ENCODE measurements around the gene ARL15. TPM values are rescaled to one million over a fixed set of nuclear protein-coding genes. Genes with fewer than 3 reads are reported as not detected.

Gene ARL15
- total RNA-seq, 1 donor from 2014 or later = 20.2 TPM

DNA sequence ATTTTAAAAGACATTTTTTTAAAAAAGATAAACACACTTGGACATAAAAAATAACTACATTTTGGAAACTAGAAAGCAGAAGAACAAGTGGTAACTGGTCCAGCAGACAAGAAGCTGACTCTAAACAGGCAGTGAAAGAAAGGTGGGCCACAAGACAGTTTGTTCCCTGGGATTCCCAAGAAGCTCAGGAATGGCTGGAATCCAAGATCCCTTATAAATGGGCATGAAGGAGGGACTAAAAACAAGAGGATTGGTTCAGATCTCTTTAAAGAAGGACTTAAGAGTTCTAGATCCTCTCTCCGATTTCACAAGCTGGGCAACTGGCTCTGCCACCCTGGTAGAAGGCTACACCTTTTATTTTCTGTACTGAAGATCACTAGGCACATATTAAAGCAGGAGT lies 102.8 kb downstream of the ARL15 start:
- DNase-seq (ENCODE audit: low spot score) = no peak

DNA sequence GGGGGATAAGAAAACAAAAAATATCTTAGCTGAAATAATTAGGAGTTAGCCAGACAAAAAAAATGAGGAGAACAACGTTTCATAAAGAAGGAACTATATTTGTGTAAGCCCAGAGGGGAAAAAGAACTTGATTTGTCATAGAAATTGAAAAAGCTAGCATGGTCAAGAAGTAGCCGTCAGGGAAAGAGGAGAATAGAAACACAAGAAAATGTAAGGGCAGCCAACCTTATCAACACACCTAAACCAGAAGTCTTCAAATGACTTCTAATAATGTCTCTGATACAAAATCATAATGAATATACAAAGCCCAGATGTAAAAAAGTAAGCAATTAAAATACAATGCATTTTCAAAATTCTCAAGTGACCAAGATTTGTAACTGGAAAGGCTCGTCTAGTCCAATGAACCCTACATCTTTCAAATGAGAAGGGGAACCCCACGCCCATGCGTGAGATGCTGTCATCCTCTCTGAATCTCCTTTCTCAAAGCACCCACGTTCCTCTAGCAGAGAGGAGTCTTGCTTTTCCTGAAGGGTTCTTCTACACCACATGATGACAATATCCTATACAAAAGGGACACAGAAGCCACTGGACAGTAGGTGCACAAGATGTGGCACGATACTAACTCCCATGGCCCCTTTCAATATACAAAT lies 103.7 kb downstream of the ARL15 start:
- DNase-seq (ENCODE audit: low spot score) = no peak

DNA sequence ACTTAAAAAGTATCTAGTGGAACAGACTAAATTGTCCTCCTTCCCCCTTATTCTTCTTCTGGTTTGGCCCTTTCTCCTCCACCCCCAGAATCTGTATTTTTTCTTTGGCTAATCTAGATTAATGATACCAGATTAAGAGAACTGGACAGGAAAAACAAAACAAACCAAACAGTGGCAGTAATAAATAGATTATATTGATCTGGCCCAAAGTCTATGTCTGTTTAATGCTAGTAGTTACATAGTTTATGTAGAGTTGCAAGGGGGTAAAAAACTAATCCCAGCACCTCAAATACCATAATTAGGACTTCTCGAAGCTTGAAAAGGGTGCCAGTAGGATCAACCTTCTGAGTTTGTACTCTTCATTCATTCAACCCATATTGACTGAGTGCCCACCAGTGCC lies 104.5 kb downstream of the ARL15 start:
- no peak for DNase-seq (ENCODE audit: low spot score)

DNA sequence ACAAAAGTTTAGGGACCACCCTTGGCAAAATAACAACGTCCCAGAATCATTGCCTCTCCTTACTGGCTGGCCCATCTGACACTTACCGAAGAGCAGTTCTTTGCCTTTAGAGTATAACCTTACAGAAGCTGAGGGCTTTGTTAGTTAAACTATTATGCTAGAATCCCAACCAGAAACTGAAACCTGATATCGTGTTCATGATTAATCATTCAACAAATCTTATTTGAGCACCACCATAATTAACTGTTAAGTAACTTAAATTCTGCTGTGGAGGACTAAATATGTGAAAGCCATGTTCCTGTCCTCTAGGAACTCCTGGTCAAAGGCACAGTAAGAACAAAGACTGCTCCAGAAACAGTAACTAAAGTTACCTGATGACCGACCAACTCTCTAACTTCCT lies 104.9 kb downstream of the ARL15 start:
- no peak for DNase-seq (ENCODE audit: low spot score)

DNA sequence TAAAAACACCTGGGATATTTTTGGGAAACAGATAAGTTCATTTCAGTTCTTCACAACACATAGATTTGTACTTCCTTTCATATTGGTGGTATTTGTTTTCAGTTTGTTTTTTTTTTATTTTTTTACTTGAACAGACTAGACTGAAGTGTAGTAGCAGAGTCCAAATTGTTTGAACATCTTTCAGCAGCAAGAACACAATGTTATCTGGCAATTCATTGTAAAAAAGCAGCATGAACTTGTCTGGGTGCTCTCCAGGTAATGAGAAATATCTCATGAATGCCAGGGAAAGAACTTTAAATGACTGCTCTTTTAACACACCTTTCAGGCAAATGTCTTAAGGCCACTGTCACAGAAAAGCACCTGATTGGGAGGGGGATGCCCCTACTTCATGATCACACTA lies 113.4 kb downstream of the ARL15 start:
- no peak for DNase-seq (ENCODE audit: low spot score)

DNA sequence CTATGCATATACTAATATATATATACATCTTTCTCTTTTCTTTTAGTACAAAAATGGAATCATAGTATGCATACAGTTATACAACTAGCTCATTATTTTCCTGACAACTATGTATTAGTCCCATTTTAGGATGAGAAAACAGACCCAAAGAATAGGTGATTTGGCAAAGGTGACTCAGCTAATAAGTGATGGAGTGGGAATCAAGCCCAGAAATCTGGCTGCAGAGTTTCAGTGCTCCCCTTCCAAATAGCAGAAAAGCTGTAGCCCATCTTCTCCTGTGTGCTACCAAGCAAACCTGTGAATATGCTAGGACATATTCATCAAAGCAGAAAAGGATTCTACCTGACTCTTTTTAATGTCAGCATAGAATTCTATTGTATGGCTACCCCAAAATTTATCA lies 114.7 kb downstream of the ARL15 start:
- DNase-seq (ENCODE audit: low spot score) = no peak

DNA sequence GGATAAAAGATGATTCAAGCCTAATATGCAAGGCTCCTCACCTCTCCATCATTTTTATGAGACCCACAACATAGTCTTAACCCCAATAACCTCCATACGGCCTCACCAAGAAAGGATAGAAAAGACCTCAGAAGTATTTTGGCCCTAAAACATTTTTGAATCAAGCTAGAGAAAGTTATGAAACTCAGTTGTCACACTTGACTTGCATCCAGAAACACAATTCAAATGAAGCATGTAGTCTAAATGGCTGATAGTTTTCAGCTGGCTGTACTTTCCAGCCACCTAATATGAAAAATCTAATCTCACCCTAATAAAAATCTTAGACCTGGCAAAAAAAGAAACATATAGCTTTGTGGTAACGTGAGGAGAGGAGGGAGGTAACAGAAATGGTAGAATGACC lies 116.1 kb downstream of the ARL15 start:
- DNase-seq (ENCODE audit: low spot score) = peak; percentile 87

DNA sequence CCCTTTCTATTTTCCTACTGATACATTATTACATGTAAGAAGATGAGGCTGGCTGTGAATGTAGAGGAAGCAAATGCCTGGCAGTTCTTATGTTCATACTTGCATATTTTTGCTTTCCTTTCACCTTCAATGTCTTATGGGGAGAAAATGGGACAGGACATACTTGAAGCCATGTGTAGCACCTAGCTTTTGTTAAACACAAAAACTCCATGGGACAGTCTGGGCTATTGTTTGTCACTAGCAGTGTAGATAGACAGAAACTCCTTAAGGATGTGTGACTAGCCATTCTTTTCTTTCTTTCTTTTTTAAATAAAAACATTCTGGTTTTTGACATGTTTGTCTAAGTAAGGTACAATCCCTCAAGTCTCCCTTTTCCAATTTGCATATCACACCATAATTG lies 122.7 kb downstream of the ARL15 start:
- no peak for DNase-seq (ENCODE audit: low spot score)

DNA sequence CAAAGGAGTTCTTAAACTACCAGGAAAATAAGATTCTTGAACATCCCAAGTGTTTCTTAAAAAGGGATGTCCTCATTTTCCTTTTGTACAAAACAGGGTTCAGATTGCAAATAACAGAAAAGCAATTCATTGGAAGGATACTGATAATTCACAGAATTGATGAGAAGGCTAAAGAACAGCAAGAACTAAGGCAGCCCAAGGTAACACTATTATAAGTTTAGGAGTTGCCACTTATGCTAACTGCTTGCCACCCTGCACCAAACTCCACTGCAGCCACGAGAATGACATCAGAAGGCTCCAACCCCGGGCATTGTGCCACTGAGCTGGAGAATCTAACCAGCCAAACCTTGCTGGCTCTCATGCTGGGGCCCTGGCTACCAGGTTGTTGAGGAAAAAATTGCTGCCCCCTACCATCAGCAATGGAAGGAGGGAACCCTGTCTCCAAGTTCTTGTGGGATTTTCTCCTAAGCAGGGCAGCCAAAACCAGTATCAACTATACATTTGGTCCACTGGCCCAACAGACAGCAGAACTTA lies 123.4 kb downstream of the ARL15 start:
- no peak for DNase-seq (ENCODE audit: low spot score)

DNA sequence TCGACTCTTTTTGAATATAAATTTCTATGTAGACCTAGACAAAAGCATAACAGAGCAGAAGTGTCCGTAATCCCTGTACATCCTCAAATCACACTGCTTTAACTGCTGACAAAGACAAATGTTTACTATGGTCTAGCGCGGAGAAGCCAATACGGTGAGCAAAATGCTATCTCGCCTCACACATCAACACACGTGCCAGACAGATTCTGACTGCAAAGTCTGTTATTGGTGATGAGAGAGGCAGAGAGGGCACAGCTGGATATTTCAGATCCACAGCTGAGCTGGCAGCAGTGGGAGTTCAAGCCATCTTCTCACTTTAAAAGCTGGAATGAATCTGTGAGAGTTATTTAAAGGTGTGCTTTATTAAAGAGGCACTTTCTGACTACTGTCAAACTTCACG lies 124.3 kb downstream of the ARL15 start:
- DNase-seq (ENCODE audit: low spot score) = no peak

DNA sequence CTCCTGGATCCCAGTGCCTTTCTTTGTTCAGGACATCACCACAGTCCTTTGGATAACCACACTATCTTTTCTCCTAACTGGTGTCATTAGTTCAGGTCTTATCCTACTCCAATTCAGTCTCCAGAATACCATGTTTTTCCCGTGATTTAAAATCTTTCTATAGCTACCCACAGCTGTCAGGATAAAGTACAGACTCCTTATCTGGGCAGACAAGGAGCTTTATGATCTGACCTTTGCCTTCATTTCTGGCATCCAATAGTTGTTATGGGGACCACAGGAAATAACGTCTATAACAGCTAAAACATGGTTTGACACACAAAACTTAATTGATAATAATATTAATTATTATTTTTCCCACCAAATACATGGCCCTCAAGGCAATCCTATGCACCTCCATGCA lies 125.6 kb downstream of the ARL15 start:
- no peak for DNase-seq (ENCODE audit: low spot score)

DNA sequence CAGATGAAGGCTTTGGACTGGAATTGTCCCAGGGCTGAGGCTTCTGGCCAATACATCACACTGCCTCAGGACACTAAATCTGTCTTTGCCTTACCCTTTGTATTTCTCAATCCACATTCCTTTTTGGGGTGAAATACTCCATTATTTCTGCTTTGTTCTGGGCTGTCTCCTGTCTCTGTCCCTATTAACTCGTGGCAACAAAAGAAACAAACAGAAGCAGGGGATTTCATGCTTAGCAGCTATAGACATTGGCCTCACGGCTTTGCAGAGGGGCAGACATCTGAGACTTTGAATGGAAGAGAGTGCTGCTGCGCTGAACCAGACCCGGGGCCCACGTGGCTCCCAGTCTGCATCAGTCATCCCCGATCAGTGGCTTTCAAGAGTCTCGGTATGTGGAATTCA lies 129.7 kb downstream of the ARL15 start:
- DNase-seq (ENCODE audit: low spot score) = no peak

DNA sequence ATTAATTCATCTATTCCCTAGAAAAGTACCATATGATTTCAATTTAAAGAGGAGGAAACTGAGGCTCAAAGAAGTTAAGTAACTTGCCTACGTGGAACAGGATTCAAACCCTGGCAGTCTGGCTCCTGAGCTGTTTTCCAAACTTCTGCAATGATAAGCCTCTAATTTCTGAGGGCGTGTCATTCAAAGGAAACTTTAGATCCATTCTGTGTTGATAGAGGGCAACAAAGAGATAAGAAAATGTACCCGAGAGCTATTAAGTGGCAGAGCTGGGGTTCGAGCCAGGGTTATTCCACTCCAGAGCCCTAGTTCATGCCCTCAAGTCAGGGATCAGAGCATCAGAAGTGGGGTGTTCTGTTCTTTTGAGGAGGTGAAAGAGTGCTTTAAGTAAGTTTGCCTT lies 131.4 kb downstream of the ARL15 start:
- no peak for DNase-seq (ENCODE audit: low spot score)

DNA sequence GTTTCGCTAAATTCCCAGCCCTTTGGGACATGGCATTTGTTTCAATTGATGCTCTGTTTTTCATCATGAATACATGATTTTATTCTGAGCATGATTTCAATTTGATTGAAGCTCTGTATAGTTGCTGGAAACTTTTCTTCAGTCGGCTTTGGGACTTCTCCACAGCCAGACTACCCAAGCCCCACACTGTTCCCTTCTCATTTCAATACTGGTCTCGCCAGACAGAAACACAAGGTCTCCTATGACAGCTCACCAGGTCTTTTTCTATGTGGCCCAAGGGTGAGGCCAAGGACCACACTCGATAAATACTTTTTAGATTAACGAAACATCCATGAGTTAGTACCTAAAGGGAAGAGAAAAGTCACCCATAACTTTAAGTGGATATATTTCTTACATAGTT lies 132.2 kb downstream of the ARL15 start:
- no peak for DNase-seq (ENCODE audit: low spot score)

DNA sequence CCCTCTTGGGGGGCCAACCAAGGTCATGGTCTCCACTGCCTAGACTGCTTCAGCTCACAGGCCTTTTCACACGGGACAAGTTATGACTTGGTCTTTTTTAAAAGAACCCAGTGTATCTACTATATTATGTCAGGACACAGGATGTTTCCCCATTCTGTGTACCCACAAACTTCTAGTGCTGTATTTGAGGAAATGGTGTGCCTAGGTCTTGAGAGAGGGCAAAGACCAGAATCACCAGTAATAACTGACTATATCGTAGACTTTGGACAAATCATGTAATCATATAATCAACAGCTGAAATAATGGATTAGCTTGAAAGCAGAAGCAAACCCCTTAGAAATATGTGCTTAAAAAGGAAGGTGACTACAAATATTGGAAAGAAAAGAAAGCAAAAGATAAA lies 133.3 kb downstream of the ARL15 start:
- no peak for DNase-seq (ENCODE audit: low spot score)

DNA sequence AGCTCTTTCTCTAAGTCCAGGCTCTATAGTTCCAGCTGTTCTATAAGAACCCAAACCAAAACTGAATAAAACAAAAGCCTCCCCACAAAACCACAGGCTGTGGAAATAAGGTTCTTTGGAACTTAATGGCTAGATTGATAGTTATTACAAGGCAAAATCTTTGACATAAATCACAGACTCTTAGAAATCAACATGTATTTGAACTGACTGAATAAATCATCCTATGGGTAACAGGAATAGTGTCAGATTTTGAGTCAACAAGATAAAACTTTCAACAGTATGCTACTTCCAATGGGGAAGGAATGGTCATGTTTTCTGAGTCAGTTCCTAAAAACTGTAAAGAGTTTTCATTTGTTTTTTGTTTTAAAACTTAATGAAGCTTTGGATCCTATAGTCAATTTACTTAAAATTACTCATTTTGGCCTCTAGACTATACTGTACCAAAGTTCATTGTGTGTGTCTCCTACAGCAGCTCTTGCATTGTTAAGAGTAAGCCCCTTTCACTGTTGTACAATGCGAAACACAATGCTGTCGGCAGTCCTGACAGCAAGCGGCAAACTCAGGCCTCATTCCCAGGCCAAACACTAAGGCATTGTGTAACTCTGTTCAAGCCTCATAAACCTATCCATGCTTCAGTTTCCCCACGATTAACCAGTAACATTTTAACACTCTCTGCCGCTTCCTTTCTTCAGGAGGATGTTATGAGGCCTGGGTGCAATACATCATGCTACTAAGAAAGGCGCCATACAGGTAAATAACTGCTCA lies 134.1 kb downstream of the ARL15 start:
- DNase-seq (ENCODE audit: low spot score) = no peak

DNA sequence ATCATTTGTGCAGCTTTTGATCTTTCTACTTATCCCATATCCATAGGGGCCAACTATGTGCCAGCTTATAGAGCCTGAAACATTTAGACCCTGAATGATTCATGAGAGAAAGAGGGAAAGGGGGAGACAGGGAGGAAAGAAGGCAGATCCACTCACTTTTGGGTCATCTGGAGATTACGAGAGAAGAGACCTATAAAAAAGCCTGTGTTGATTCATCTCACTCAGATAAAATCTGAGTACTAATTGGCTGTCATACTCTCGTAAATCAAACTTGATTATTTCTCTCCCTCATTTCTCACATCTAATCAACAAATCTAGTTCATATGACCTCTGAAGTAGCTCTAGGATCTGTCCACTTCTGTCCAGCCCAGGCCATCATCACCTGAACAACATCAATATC lies 137.1 kb downstream of the ARL15 start:
- DNase-seq (ENCODE audit: low spot score) = no peak

DNA sequence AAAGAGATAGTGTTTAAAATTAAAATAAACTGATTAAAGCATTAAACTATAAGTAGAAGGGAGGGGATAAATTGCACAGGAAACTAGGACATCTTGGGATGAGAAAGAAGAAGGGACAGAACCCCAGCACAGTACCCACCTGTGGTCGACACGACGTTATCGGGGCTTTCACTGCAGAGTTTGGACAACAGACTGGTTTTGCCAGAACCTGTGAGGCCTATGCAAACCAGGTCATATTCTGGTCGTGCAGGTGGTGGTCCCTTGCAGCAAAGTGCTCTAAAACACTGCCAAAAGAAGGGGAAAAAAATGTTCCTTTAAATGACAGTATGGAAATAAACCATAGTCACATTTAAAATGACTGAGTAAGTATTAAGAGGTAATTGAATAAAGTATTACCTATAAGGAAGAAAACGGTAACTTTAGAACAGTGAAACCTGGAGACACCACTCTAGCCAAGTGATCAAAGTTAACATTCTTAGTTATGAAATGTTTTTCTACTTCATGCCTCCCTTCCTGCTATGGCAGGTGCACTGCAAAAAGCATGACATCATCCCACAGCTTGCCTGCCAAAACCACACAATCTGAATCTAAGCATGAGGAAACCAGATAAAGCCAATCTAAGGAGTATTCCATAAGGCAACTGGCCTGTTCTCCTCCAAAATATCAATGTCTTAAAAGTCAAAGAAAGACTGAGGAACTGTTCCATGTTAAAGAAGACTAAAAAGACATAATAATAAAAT lies 138.6 kb downstream of the ARL15 start:
- no peak for DNase-seq (ENCODE audit: low spot score)

DNA sequence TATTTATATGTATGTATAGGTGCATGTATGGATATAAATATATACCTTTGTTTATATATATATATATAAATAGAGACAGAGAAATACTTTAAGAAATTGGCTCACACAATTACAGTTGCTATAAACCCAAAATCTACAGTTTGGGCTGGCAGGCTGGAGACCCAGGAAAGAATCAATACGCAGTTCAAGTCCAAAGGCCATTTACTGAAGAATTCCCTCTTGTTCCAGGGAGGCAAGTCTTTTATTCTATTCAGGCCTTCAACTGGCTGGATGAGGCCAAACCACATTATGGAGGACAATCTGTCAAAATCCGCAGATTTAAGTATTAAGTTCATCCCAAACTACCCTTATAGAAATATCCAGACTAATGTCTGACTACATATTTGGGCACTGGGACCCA lies 144.7 kb downstream of the ARL15 start:
- no peak for DNase-seq (ENCODE audit: low spot score)

DNA sequence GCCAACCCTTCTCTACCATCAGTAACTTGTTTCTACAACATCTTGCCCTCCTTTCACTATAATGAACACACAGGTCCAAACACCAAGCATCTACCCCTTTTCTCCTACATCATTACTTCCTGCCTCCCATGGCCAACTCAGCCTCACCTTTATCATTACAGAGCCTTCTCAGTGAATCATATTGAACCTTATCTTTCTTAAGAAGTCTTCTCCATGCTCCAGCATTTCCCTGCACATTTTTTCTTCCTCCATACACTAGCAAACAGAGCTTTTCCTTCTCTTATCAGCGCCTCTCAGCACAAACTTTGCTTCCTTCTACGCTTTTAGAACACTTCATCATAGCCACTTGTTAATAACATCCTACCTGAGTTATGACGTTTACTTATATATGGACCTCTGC lies 148.2 kb downstream of the ARL15 start:
- DNase-seq (ENCODE audit: low spot score) = no peak

DNA sequence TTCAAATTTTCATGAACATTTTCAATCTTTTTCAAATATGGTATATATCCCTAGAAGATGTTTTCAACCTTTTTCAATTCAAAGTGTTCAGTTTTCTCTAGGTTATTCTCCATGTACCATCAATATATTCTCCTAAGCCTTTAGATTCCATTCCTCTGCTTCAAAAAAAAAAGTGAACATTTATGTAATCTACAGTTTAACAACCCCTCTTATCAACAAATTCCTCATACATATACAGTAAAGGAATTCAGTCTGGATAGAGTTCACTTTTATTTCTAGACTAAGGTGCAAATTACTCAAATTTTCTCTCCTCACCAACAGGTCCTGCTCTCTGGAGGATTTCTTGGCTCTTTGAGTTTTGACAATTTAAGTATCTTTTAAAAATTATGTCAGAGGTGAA lies 150.0 kb downstream of the ARL15 start:
- DNase-seq (ENCODE audit: low spot score) = no peak

DNA sequence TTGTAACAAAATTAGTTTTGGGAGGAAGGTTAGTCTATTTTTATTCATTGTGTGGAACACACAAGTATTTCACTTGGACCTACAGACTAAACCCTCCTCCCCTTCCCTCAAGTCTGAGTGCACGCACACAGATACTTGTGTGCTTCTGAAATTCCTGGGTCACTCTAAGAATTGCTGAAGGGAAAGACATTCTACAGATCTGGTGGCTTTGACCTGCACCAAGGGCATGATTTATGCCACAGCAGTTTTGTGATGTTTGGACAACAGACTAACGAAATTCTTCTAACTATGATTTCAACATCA lies 150.5 kb downstream of the ARL15 start:
- DNase-seq (ENCODE audit: low spot score) = peak; percentile 66
